Adrenal gland (tissue), 12 donors: Measurements from ENCODE around the gene NOTCH3. TPM values are rescaled to one million over a fixed set of nuclear protein-coding genes. Genes with fewer than 3 reads are reported as not detected.
A peak's percentile ranks its signal among the peaks of the same experiment; 100 is the strongest.

Source experiments
- DNase-seq, 7 donors: peaks; one replicate each; pipeline ENCODE4 v3.0.0-alpha.2; 2019 to 2020
- H3K27ac ChIP-seq, 5 donors: fragments of 200-600 bp; sonication (generic) in 4 of 5; 1 replicate in 3 of 5; 2 replicates in 2 of 5; pipeline versions ENCODE4 v1.5.1 to v1.8.0; 2016 to 2020; ENCODE audit warnings: mild to moderate bottlenecking in 1 of 5
- H3K27me3 ChIP-seq: fragments of 200-600 bp; 2 replicates; pipeline ENCODE4 v1.8.0; 2021
- H3K36me3 ChIP-seq, 2 donors: fragments of 200-600 bp; replicated peaks in 1 of 2; 1 replicate in 1 of 2; 2 replicates in 1 of 2; pipeline versions ENCODE4 v1.5.1 to v1.8.0; 2018 to 2022
- H3K4me1 ChIP-seq, 2 donors: fragments of 200-600 bp; replicated peaks in 1 of 2; 1 replicate in 1 of 2; 2 replicates in 1 of 2; pipeline versions ENCODE4 v1.5.1 to v1.8.0; 2018 to 2021
- H3K4me3 ChIP-seq, 4 donors: fragments of 200-600 bp; sonication (generic) in 3 of 4; one replicate each; pipeline ENCODE4 v1.5.1; 2016 to 2018
- H3K9me3 ChIP-seq, 3 donors: fragments of 200-600 bp; sonication (generic) in 1 of 3; replicated peaks in 1 of 3; 1 replicate in 2 of 3; 2 replicates in 1 of 3; pipeline versions ENCODE4 v1.5.1 to v1.8.0; 2016 to 2021
- POLR2A ChIP-seq, 2 donors: fragments of 450-650 bp; IDR thresholded peaks; one replicate each; pipeline ENCODE4 v1.6.1; 2017; ENCODE audit warnings: antibody characterized with exemption in 2 of 2, mild to moderate bottlenecking in 2 of 2, moderate library complexity in 1 of 2
- WGBS, 4 donors: extraction: QIAGEN DNeasy Blood & Tissue Kit in 2 of 4; methylation state at CpG; one replicate each; pipeline versions ENCODE4 v1.1.5 to v1.1.7; 2013 to 2017; 5-methylcytosine and 5-hydroxymethylcytosine counted together
- intact Hi-C, 2 donors: fragments of 100-400 bp; cut with DNase I; formaldehyde crosslinking; loops; one replicate each; pipeline versions ENCODE4 v1.14.1 to v1.15.0; 2022 to 2023
- polyA plus RNA-seq, 3 donors: library from polyadenylated mRNA; stranded (reverse); fragments of 200-250 nt in 2 of 3; fragments of 350-450 nt in 1 of 3; fragmentation: Illumina TruSeq in 1 of 3; extraction: RNeasy Lipid Tissue Mini Kit (QIAGEN cat#74804) in 1 of 3; gene quantifications; one replicate each; pipeline ENCODE4 v1.2.3, GENCODE V29; 2013 to 2014
- total RNA-seq, 9 donors: library from RNA; depleted of rRNA in 4 of 9; stranded (reverse); fragments of >200 nt in 4 of 9; fragments of 120-200 nt in 1 of 9; fragmentation: NEBNext Ultra II Directional in 1 of 9; extraction: Animal tissue kit (Norgen Biotek cat#: 25700) in 1 of 9; gene quantifications; one replicate each; pipeline versions ENCODE4 v1.1.0 to v1.2.4, GENCODE V29; 2013 to 2023
- TF ChIP-seq, protein P1 (sequence below), 6 experiments: fragments of 450-650 bp in 4 of 6; fragments of 200-600 bp in 2 of 6; sonication (generic) in 1 of 6; IDR thresholded peaks; 1 replicate in 5 of 6; 2 replicates in 1 of 6; pipeline versions ENCODE4 v1.5.1 to v1.8.0; 2016 to 2021; ENCODE audit warnings: antibody characterized with exemption in 6 of 6, mild to moderate bottlenecking in 2 of 6, moderate library complexity in 1 of 6
- donor health status: healthy with polysubstance abuse.
- donor health status: Bipolar disorder and iron deficiency.
- donor health status: DM: yes; HTN: yes; CAD: no.
- donor health status: DM: no; HTN: no; CAD: no.
- donor health status: DM: no; HTN: no; CAD: no.
- donor health status: DM: yes; HTN: yes; CAD: no.

Gene NOTCH3
- total and polyA plus RNA-seq, 12 donors: 3.7 to 39.3 (median 12.8) TPM

DNA sequence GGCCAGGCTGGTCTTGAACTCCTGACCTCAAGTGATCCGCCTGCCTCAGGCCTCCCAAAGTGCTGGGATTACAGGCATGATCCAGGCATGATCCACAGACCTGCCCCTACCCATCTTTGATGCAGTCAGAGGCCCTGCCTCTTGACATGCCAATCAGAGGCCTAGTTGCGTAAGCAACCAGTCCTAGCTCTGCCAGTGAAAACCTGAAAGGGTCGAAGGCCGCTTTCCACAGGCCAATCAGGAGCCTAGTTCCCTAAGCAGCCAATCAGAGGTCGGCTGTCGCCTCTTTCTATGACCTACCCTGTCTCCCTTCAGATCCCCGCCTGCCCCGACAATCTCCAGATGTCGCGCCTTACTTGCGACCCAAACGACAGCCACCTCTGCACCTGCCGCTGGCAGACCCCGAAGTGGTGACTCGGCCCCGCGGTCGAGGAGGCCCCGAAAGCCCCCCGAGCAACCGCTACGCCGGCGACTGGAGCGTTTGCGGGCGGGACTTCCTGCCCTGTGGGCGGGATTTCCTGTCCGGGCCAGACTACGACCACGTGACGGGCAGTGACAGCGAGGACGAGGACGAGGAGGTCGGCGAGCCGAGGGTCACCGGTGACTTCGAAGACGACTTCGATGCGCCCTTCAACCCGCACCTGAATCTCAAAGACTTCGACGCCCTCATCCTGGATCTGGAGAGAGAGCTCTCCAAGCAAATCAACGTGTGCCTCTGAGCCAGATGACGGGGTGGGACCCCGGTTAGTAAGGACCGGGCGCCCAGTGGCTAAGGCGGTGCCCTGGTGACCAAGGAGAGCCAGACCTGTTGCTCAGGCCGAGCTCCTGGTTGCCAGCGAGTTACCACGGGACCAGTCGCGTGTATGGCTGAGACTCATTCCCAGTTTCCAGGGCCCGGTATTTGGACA lies 87.3 kb downstream of the NOTCH3 start:
- H3K36me3 ChIP-seq: peaks cover 0 to 78% of the 10 kb centered on the region in 2 donors
- H3K4me1 ChIP-seq: peaks cover 0 to 8% of the 10 kb centered on the region in 2 donors
- H3K27ac ChIP-seq: peak overlapping the region in 1 of 5 donors; percentile 60
- intact Hi-C loops: no loop called here
- H3K4me3 ChIP-seq: no peak overlapping the region
- DNase-seq: no peak
- H3K9me3 ChIP-seq: no peaks in the 10 kb centered on the region
- no peaks in the 10 kb centered on the region for H3K27me3 ChIP-seq
- WGBS, 4 donors: 92 to 93% (median 92%) methylated on average over 41 to 58 of the region's 58 CpGs
- TF ChIP-seq POLR2A (IDR thresholded peaks at IDR 0.05): no peak
- TF ChIP-seq, protein P1, sequence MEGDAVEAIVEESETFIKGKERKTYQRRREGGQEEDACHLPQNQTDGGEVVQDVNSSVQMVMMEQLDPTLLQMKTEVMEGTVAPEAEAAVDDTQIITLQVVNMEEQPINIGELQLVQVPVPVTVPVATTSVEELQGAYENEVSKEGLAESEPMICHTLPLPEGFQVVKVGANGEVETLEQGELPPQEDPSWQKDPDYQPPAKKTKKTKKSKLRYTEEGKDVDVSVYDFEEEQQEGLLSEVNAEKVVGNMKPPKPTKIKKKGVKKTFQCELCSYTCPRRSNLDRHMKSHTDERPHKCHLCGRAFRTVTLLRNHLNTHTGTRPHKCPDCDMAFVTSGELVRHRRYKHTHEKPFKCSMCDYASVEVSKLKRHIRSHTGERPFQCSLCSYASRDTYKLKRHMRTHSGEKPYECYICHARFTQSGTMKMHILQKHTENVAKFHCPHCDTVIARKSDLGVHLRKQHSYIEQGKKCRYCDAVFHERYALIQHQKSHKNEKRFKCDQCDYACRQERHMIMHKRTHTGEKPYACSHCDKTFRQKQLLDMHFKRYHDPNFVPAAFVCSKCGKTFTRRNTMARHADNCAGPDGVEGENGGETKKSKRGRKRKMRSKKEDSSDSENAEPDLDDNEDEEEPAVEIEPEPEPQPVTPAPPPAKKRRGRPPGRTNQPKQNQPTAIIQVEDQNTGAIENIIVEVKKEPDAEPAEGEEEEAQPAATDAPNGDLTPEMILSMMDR (IDR thresholded peaks at IDR 0.05): no peak

DNA sequence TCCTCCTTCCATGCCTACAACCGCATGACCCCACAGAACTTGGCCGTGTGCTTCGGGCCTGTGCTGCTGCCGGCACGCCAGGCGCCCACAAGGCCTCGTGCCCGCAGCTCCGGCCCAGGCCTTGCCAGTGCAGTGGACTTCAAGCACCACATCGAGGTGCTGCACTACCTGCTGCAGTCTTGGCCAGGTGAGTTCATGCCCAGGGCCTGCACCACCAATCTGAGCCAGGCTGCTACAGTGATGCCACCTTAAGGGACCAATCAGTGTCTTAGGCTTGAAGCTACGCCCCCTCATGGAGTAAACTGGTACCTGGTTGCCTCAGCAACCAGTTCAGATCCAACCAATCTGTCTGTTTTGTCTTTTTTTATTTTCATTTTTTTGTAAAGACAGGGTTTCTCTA lies 88.4 kb downstream of the NOTCH3 start:
- TF ChIP-seq POLR2A (IDR thresholded peaks at IDR 0.05): no peak
- TF ChIP-seq, protein P1 (IDR thresholded peaks at IDR 0.05): no peak
- intact Hi-C loops: no loop called here
- no peak for DNase-seq
- 94 to 98% (median 96%) methylated on average over 10 to 11 of the region's 11 CpGs for WGBS, 4 donors
- Histone ChIP-seq H3K9me3 (no peaks in the 10 kb centered on the region), H3K4me1 (peaks cover 0 to 8% of the 10 kb centered on the region in 2 donors), H3K27me3 (no peaks in the 10 kb centered on the region), H3K4me3 (no peak overlapping the region), H3K36me3 (peaks cover 0 to 66% of the 10 kb centered on the region in 2 donors), H3K27ac (no peak overlapping the region)

DNA sequence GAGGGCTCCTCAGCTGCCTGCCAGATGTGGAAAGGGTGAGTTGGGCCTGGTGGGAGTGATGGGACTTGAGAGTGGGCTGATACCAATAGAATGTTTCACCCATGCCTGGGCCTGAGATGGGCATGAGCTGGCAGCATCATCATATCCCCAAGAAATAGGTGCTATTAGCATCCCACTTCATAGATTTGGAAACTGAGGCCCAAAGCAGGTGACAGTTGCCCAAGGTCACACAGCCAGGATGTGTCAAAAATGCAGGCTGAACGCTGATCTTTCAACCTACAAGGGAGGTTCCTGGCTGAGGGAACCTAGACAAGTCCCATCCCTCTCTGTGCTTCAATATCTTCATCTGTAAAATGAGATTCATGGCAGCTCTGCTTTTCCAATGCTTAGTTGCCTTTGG lies 89.0 kb downstream of the NOTCH3 start:
- H3K4me1 ChIP-seq: peaks cover 2 to 8% of the 10 kb centered on the region in 2 donors
- intact Hi-C loops: no loop called here
- no peak for TF ChIP-seq POLR2A (IDR thresholded peaks at IDR 0.05)
- TF ChIP-seq, protein P1 (IDR thresholded peaks at IDR 0.05): no peak

DNA sequence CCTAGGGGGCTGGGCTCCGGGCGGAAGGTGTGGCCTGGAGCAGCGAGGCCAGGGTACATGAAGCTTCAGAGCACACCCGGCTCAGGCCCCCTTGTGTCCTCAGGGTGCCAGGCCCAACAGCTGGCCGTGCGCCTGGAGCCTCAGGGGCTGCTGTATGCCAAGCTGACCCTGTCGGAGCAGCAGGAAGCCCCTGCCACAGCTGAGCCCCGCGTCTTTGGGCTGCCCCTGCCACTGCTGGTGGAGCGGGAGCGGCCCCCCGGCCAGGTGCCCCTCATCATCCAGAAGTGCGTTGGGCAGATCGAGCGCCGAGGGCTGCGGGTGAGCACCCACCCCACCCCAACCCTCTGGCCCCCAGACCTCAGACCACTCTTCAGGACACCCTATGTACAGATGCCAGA lies 90.4 kb downstream of the NOTCH3 start:
- Histone ChIP-seq H3K4me1 (peaks cover 5 to 6% of the 10 kb centered on the region in 2 donors), H3K36me3 (peaks cover 0 to 47% of the 10 kb centered on the region in 2 donors), H3K27me3 (no peaks in the 10 kb centered on the region), H3K9me3 (no peaks in the 10 kb centered on the region), H3K27ac (no peak overlapping the region), H3K4me3 (no peak overlapping the region)
- WGBS, 4 donors: 89 to 98% (median 95%) methylated on average over 3 to 17 of the region's 17 CpGs
- intact Hi-C loops: no loop called here
- no peak for TF ChIP-seq POLR2A (IDR thresholded peaks at IDR 0.05)
- TF ChIP-seq, protein P1 (IDR thresholded peaks at IDR 0.05): no peak
- DNase-seq: no peak

More for the DNA sequence above, 89.0 kb downstream of the NOTCH3 start:
- no peaks in the 10 kb centered on the region for H3K27me3 ChIP-seq
- 89 to 100% (median 97%) methylated on average over 1 of the region's 1 CpG for WGBS, 4 donors
- no peak overlapping the region for H3K27ac ChIP-seq
- H3K36me3 ChIP-seq: peaks cover 0 to 60% of the 10 kb centered on the region in 2 donors
- H3K4me3 ChIP-seq: no peak overlapping the region
- no peak for DNase-seq
- H3K9me3 ChIP-seq: no peaks in the 10 kb centered on the region
